Left forelimb (tissue), 1 donor: ENCODE results near the gene MRPS18C.
"Not testable (repeated sequence)": the region's sequence is repeated elsewhere in the genome, so short reads cannot be mapped to it uniquely, and the experiment has no call there.

Experiments used
- DNase-seq: peaks from one replicate; pipeline ENCODE4 v3.0.0-alpha.2; 2018; ENCODE audit warnings: low spot score

Gene MRPS18C

GRCh38 chr4:83455281-83456183 lies at the start of gene MRPS18C, which contains the start of gene HELQ:
Gene MRPS18C, plus strand, starts transcription at chr4:83456058. Its CDS starts 20 bp downstream, at chr4:83456078.
Gene HELQ, minus strand, starts transcription at chr4:83455823. Its CDS starts 130 bp downstream, at chr4:83455693.
- peak; percentile 94 for DNase-seq

GRCh38 chr4:83408908-83409307 lies 47.0 kb upstream of the MRPS18C start:
- no peak for DNase-seq

- DNase-seq = no peak
These were observed 42.2 kb upstream of the MRPS18C start for GRCh38 chr4:83413676-83414075.

DNA sequence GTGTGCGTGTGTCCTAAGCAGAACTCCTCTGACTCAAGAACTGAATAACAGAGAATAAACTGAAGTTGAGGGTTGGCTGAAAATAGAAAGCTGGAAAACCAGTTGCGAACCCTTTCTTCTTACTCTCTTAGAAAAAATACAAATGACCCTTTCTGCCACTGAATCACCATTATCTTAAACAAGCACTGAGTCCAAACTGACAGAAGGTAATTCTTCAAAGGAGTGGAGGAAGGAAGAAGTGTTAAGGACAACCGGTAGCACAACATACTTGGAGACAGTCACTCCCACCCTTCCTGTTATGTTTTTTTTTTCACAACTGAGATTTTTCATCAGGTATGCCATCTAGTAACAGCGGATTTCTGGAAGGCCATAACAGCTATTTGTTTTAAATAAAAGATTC lies 38.3 kb upstream of the MRPS18C start:
- DNase-seq = no peak

- no peak for DNase-seq
These were observed 37.6 kb upstream of the MRPS18C start for GRCh38 chr4:83418211-83418610.

GRCh38 chr4:83431200-83431599 lies 24.7 kb upstream of the MRPS18C start:
- no peak for DNase-seq

DNA sequence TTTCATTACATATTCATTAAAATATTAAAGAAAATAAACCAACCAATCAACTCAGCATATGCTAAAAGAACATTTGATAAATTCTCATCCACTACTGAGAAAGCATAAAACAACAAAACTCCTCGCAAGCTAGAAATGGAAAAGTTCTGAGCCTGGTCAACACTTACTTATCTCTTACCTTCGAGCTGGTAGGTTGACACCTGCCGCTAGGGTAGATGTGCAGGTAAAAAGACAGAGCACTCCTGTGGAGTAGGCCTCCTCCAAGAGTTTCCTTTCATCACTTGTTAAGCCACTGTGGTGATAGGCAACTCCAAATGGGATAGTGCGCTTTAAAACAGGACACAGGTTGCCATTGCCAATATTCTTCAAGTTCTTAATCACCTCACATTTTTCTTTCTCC lies 19.2 kb upstream of the MRPS18C start:
- no peak for DNase-seq

- no peak for DNase-seq
These were observed 17.1 kb upstream of the MRPS18C start for GRCh38 chr4:83438719-83439118.

DNA sequence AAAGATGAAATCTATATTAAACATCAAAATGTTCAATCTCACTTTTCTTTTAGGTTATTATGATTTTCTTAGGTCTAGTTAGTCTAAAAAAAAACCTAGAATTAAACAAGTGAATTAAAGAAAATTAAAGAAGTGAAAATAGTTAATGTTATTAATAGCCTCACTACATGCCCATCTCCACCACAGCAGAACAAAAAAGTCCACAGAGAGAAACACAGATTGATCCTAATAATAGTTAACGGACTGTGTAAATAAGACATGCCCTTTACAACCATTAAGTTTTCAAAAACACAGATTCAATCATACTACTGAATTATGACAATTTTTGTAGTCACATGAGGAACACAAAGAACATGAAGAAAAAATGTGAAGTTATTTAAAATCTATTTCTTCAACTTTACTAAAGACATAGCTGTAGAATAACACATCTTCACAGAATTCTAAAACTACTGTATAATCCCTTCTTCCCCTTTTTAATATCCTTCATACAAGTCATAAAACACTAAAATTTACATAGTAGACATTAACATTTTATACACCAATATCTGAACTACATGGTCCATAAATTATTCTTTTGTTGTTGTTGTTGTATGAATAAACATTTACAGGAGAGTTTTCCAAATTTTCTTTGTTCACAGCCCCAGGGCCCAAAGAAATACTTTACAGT lies 15.6 kb upstream of the MRPS18C start:
- DNase-seq = no peak

GRCh38 chr4:83440899-83441298 lies 15.0 kb upstream of the MRPS18C start:
- DNase-seq = no peak

GRCh38 chr4:83449009-83449408 lies 6.8 kb upstream of the MRPS18C start:
- no peak for DNase-seq

DNA sequence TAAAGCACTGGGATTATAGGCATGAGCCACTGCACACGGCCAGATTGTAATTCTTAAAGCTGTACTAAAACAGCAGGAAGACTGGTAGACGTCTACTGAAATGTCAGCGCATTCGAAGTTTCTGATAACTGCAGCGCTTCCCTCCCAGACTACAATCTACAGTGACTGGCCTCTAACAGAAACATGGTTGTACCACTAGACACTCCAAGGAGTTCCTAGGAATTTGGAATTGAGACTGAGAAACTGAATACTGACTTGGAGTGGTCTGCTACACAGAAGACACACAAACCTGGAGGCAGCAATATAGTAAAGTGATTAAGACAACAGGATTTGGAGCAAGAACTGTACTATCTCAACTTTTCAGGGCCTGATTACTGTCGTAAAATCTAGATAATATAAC lies 1.2 kb upstream of the MRPS18C start:
- no peak for DNase-seq

DNA sequence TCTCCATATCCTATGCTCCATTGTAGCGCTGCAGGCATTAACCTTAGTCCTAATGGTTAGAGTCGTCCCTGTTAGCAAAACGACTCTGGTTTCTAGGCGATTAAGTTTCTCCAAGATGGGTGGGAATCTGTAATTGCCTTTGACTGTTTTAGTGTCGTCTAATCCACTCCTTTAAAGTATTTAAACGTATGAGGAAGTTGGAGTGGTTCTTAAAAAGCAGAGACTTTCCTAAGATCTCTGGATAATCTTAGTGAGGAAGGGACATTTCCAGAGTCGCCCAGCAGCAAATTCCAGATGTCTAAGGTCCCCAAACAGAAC lies 285 bp downstream of the MRPS18C start:
- no peak for DNase-seq

DNA sequence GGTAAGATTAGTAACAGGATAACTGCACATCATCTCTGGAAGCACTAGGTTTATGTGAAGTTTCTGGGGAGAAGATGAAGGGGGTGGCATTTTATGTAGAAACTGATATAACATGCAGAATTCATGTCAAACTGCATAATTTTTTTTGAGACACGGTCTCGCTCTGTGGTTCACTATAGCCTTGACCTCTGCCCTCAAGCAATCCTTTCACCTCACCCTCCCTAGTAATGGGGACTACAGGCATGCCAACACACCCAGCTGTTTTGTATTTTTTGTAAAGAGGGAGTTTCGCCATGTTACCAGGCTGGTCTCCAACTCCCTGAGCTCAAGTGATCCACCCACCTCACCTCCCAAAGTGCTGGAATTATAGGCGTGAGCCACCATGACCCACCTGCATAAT lies 17.6 kb downstream of the MRPS18C start:
- DNase-seq = no peak

- DNase-seq = no peak
These were observed 18.1 kb downstream of the MRPS18C start for GRCh38 chr4:83473966-83474365.

- peak; percentile 96 for DNase-seq
These were observed 28.9 kb downstream of the MRPS18C start, which contains the start of gene ABRAXAS1 for GRCh38 chr4:83484500-83485461. Gene ABRAXAS1, minus strand, starts transcription at chr4:83485100. Its CDS starts 28 bp downstream, at chr4:83485072.

DNA sequence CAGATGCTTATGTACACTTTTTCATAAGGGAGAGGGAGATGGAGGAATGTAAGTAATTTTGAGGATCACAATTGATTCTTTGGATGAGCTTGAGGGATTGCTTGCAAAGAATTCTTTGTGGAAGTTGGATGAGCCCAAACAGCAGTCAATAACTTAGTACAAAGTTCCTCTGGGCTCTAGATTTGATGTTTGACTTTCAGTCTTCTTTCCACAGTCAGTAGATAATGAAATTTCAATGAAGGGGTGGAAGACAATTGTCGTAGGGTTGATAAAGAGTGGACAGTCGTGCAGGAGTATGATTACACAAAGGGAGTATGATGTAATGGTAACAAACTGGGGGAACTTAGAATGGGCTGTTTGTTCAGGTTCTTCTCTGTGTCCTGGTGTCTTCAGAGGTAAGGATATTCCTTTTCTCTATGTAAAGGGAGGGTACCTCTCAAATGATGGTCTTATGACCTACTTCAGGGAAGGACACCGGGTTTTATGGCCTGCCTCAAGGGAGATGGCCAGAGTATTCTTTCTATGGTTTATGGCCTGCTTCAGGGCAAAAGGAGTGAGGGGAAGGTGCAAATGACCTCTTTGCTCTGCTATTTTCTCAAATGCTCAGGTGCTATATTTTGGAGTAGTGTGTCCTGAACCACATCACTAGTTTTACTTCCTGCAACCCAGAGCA lies 30.7 kb downstream of the MRPS18C start:
- no peak for DNase-seq

GRCh38 chr4:83489711-83490326 lies 34.0 kb downstream of the MRPS18C start:
- no peak for DNase-seq

DNA sequence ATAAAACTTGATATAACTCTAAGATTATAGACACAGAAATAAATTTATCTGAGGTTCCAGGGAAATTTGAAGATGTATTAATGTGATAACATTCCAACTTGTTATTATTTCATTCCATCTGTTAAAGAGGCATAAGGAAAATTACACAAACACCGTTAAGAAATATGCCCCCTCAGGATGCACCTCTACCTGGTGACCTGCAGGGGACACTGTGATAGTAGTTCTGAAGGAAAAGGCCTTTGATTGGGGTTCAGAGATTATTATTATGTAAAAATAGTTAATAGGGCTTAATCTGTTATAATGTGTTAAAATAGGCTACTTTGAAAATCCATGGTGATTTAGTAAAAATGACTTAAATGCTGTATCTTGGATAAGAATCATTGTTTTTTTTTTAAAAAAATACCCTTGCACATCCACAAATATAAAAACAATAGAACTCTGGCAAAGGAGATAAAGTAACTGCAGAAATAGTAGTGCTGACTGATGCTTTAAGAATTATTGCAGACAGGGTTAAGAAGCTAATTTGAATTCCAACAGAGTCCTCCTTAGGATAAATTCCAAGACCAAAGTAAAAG lies 35.1 kb downstream of the MRPS18C start:
- no peak for DNase-seq

- DNase-seq = not testable (repeated sequence)
These were observed 40.4 kb downstream of the MRPS18C start for GRCh38 chr4:83496085-83496917.
